Brain microvascular endothelial cell (primary cell): ENCODE data around the gene OR2T29.
"Not testable (repeated sequence)": the region's sequence is repeated elsewhere in the genome, so short reads cannot be mapped to it uniquely, and the experiment has no call there.

ENCODE experiments used
- DNase-seq: peaks from one replicate; pipeline ENCODE4 v3.0.0-alpha.2; 2020
- H3K27ac ChIP-seq: fragments of 250-450 bp; sonication (Bioruptor Pico); 2 replicates; pipeline ENCODE4 v1.5.1; 2020; ENCODE audit warnings: mild to moderate bottlenecking, moderate library complexity
- H3K27me3 ChIP-seq: fragments of 250-450 bp; sonication (Bioruptor Pico); replicated peaks from 2 replicates; pipeline ENCODE4 v1.5.1; 2020; ENCODE audit warnings: mild to moderate bottlenecking
- H3K36me3 ChIP-seq: fragments of 250-450 bp; sonication (Bioruptor Pico); replicated peaks from 2 replicates; pipeline ENCODE4 v1.5.1; 2020; ENCODE audit warnings: mild to moderate bottlenecking
- H3K4me3 ChIP-seq: 2 replicates; pipeline ENCODE4 v1.5.1; 2011; ENCODE audit warnings: low read depth, mild to moderate bottlenecking, control low read depth, low read length, moderate library complexity
- CTCF ChIP-seq: IDR thresholded peaks from 2 replicates; pipeline ENCODE4 v1.5.1; 2011; ENCODE audit warnings: low read depth, mild to moderate bottlenecking, moderate library complexity, low read length, control low read depth, inconsistent platforms; ENCODE audit errors: missing control alignments
- in situ Hi-C: cut with HindIII; loops from 2 replicates; pipeline ENCODE4 v1.10.0; 2017; ENCODE audit warnings: low sequenced_read_pairs, low pct_ligation_motif_present

Gene OR2T29

GRCh38 chr1:248593226-248593625, 30.7 kb upstream of the OR2T29 start:
- DNase-seq: no peak

GRCh38 chr1:248592655-248593054, 30.1 kb upstream of the OR2T29 start:
- no peak overlapping the region for H3K27ac ChIP-seq
- H3K4me3 ChIP-seq: no peak overlapping the region
- in situ Hi-C loops: no loop called here
- no peaks in the 10 kb centered on the region for H3K36me3 ChIP-seq
- no peak for DNase-seq
- no peaks in the 10 kb centered on the region for H3K27me3 ChIP-seq
- TF ChIP-seq CTCF: no peak

More at GRCh38 chr1:248593226-248593625, 30.7 kb upstream of the OR2T29 start:
- in situ Hi-C loops: no loop called here
- Histone ChIP-seq H3K36me3 (no peaks in the 10 kb centered on the region), H3K4me3 (no peak overlapping the region), H3K27ac (no peak overlapping the region), H3K27me3 (no peaks in the 10 kb centered on the region)
- TF ChIP-seq CTCF: no peak

GRCh38 chr1:248590055-248590454, 27.5 kb upstream of the OR2T29 start:
- in situ Hi-C loops: no loop called here
- H3K4me3 ChIP-seq: no peak overlapping the region
- TF ChIP-seq CTCF: no peak

GRCh38 chr1:248589334-248589733, 26.8 kb upstream of the OR2T29 start:
- in situ Hi-C loops: no loop called here
- no peaks in the 10 kb centered on the region for H3K36me3 ChIP-seq

More at GRCh38 chr1:248590055-248590454, 27.5 kb upstream of the OR2T29 start:
- no peaks in the 10 kb centered on the region for H3K27me3 ChIP-seq
- no peaks in the 10 kb centered on the region for H3K36me3 ChIP-seq
- no peak for DNase-seq
- no peak overlapping the region for H3K27ac ChIP-seq

GRCh38 chr1:248585266-248585665, 22.7 kb upstream of the OR2T29 start:
- Histone ChIP-seq H3K4me3 (no peak overlapping the region), H3K36me3 (no peaks in the 10 kb centered on the region), H3K27ac (no peak overlapping the region), H3K27me3 (no peaks in the 10 kb centered on the region)
- TF ChIP-seq CTCF: no peak
- in situ Hi-C loops: no loop called here
- DNase-seq: no peak

More at GRCh38 chr1:248589334-248589733, 26.8 kb upstream of the OR2T29 start:
- no peaks in the 10 kb centered on the region for H3K27me3 ChIP-seq
- DNase-seq: no peak
- no peak overlapping the region for H3K4me3 ChIP-seq
- TF ChIP-seq CTCF: no peak
- no peak overlapping the region for H3K27ac ChIP-seq

- no peak for DNase-seq
These were observed 13.8 kb upstream of the OR2T29 start for GRCh38 chr1:248576260-248576980.

GRCh38 chr1:248574657-248575056, 12.1 kb upstream of the OR2T29 start, which contains the start of gene OR2T34:
OR2T34 (minus strand) TSS chr1:248574757; CDS start chr1:248574757, 0 bp downstream.
- H3K27me3 ChIP-seq, H3K4me3 ChIP-seq, in situ Hi-C loops, DNase-seq, H3K36me3 ChIP-seq, H3K27ac ChIP-seq: not testable (repeated sequence)

More at GRCh38 chr1:248576260-248576980, 13.8 kb upstream of the OR2T29 start:
- no peak for TF ChIP-seq CTCF
- Histone ChIP-seq H3K36me3 (no peaks in the 10 kb centered on the region), H3K4me3 (no peak overlapping the region), H3K27ac (no peak overlapping the region), H3K27me3 (no peaks in the 10 kb centered on the region)
- in situ Hi-C loops: no loop called here

GRCh38 chr1:248573856-248574255, 11.3 kb upstream of the OR2T29 start:
- H3K27ac ChIP-seq, H3K27me3 ChIP-seq, H3K36me3 ChIP-seq, H3K4me3 ChIP-seq, in situ Hi-C loops, DNase-seq: not testable (repeated sequence)

- H3K36me3 ChIP-seq, DNase-seq, in situ Hi-C loops, H3K4me3 ChIP-seq, H3K27me3 ChIP-seq, H3K27ac ChIP-seq: not testable (repeated sequence)
These were observed 9.5 kb upstream of the OR2T29 start for GRCh38 chr1:248572049-248572448.
